ENCODE data around the gene ANKRD39. TPM values are rescaled to one million over a fixed set of nuclear protein-coding genes. Genes with fewer than 3 reads are reported as not detected.

The ANKRD39 gene
- total RNA-seq, 2 experiments from 2014 or later = 25.0 to 27.3 TPM

DNA sequence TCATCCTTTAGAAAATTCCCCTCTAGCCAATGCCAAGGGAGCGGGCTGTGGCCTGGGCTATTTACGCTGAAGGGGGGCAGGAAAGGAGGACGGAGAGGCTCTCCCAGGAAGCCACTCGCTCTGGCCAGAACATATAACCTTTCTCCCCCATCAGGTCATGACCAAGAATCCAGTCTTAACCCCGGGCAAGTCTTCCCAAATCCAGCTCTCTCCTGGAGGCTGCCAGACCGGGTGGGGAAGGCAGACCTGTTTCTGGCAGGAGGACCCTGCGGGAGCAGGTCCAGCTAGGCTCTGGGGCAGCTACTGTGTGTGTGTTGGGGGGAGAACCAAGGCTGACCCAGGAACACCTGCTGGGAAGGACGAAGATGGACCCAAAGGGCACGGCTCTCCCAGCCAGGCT is 25.5 kb upstream of the ANKRD39 start:
- no peaks in the 10 kb centered on the region for H3K36me3 Mint-ChIP-seq (ENCODE audit: low read depth)
- intact Hi-C loops (cut with micrococcal nuclease) = no loop called here
- no peak overlapping the region for H3K4me3 Mint-ChIP-seq
- no peak overlapping the region for H3K27ac Mint-ChIP-seq
- no peak for DNase-seq
- CTCF ChIA-PET = interaction anchor here (1.3 to 1.4 kb wide), 3 partner anchors 12 to 26 kb away, joined by 3 to 6 read pairs (median 4); partner anchors contain the start of gene ANKRD39
- peaks cover 5% of the 10 kb centered on the region for H3K4me1 Mint-ChIP-seq (ENCODE audit: low read depth)
- H3K27me3 Mint-ChIP-seq (ENCODE audit: low read depth) = no peaks in the 10 kb centered on the region
- H3K9me3 Mint-ChIP-seq = no peaks in the 10 kb centered on the region

DNA sequence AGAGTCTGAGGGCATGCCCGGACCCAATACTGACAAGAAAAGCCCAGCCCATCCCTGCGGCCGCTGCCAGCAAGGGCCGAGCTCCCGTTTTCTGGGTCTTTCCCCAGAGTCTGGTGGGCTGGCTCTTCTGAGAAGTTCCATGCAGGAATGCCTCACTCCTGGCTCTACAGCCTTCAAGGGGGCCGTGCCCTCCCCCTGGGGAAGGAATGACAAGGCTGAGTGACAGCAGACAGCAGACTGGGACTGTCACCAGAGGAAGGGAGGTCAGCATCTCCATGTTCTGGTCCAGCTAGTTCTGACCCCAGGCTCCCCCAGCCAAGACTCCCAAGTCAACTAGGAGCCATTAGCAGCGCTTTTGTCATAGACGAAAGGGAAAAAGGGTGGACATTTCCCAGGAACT is 25.1 kb upstream of the ANKRD39 start:
- H3K4me3 Mint-ChIP-seq = no peak overlapping the region
- H3K9me3 Mint-ChIP-seq = no peaks in the 10 kb centered on the region
- intact Hi-C loops (cut with micrococcal nuclease) = no loop called here
- H3K27me3 Mint-ChIP-seq (ENCODE audit: low read depth) = no peaks in the 10 kb centered on the region
- peaks cover 1% of the 10 kb centered on the region for H3K4me1 Mint-ChIP-seq (ENCODE audit: low read depth)
- DNase-seq = no peak
- H3K36me3 Mint-ChIP-seq (ENCODE audit: low read depth) = no peaks in the 10 kb centered on the region
- CTCF ChIA-PET = interaction anchor here (1.3 to 1.4 kb wide), 3 partner anchors 12 to 26 kb away, joined by 3 to 6 read pairs (median 4); partner anchors contain the start of gene ANKRD39
- H3K27ac Mint-ChIP-seq = no peak overlapping the region

DNA sequence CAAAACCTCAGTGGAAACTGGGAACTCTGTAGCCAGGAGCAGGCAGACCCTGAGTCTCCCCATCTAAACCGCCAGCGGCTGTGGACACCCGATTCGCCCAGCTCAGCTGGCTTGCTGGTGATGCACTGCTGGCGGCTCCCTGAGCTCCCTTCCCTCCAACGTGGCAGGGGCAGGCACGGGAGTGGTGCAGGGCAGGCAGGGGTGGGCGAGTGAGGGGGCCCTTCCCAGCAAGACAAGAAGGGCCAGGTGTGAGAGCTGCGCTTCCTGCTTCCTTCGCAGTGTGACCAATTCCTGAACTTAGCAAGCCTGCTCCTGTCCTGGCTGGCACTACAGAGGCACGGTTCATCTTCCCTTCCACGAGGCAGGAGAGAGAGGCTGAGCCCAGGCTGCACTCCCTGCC is 24.4 kb upstream of the ANKRD39 start:
- Mint-ChIP-seq H3K4me1 (ENCODE audit: low read depth) (no peaks in the 10 kb centered on the region), H3K36me3 (ENCODE audit: low read depth) (no peaks in the 10 kb centered on the region), H3K27ac (no peak overlapping the region), H3K27me3 (ENCODE audit: low read depth) (no peaks in the 10 kb centered on the region), H3K9me3 (no peaks in the 10 kb centered on the region), H3K4me3 (no peak overlapping the region)
- CTCF ChIA-PET = interaction anchor here (1.3 to 1.4 kb wide), 3 partner anchors 11 to 25 kb away, joined by 3 to 6 read pairs (median 4); partner anchors contain the start of gene ANKRD39
- no peak for DNase-seq
- intact Hi-C loops (cut with micrococcal nuclease) = no loop called here

DNA sequence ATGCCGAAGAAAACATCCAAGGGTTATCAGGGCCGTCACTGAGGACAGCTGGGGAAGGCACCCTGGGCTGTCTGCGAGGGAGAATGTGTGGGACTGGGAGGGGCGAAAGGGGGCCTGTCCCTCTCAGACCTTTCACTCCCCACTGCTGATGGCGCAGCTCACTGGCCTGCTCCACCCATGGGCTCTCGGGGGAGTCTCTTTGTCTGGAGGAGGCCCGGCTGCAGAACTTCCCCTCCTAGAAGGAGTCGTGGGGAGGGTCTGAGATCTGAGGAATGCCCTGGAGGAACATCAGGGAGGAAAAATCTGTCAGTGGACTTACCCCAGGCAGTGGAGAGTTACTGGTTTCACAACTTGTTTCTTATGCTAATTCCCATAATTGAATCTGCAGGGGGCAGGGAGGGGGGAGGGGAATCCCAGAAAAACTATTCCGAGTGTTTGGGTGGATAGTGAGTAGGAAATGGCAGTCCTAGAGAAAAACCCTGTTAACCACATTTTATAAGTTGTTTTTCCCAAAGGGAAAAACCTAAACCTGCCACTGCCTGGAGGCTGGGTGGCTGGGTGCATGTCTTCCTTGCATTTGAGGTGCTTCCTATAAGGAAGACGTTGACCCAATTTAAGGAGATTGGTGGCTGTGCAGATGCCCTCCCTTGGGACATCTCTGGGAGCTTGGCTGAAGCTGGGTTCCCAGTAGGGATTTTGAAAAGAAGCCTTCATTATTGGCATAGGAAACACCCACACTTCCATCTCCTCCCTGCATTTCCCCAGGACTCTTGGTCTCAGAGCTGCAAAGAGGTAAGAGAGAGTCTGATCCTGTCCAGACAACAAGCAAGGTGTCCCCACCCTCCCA is 23.8 kb upstream of the ANKRD39 start:
- Mint-ChIP-seq H3K4me1 (ENCODE audit: low read depth) (no peaks in the 10 kb centered on the region), H3K27ac (no peak overlapping the region), H3K27me3 (ENCODE audit: low read depth) (no peaks in the 10 kb centered on the region), H3K4me3 (no peak overlapping the region), H3K36me3 (ENCODE audit: low read depth) (no peaks in the 10 kb centered on the region), H3K9me3 (no peaks in the 10 kb centered on the region)
- DNase-seq = no peak
- CTCF ChIA-PET = interaction anchor here (0.7 to 1.4 kb wide), 3 partner anchors 8 to 24 kb away, joined by 3 to 6 read pairs (median 4); partner anchors contain the start of gene ANKRD39
- intact Hi-C loops (cut with micrococcal nuclease) = no loop called here

DNA sequence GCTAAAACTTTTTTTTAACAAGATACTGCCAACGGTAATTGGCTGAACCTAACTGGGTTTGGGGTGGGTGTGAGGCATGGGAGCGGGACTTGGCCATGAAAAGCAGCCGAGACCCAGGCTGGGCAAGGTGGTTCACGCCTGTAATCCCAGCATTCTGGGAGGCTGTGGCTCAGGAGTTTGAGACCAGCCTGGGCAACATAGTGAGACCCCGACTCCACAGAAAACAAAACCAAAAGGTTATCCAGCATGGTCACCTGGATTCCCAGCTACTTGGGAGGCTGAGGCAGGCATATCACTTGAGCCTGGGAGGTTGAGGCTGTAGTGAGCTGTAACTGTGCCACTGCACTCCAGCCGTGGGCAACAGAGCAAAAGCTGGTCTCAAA is 23.1 kb upstream of the ANKRD39 start:
- DNase-seq = no peak
- Mint-ChIP-seq H3K4me1 (ENCODE audit: low read depth) (no peaks in the 10 kb centered on the region), H3K4me3 (no peak overlapping the region), H3K27ac (no peak overlapping the region), H3K9me3 (no peaks in the 10 kb centered on the region), H3K36me3 (ENCODE audit: low read depth) (no peaks in the 10 kb centered on the region), H3K27me3 (ENCODE audit: low read depth) (no peaks in the 10 kb centered on the region)
- intact Hi-C loops (cut with micrococcal nuclease) = no loop called here
- CTCF ChIA-PET = interaction anchor here (0.7 kb wide), 1 partner anchor 9 kb away, joined by 3 read pairs; no protein-coding TSS in a partner anchor

DNA sequence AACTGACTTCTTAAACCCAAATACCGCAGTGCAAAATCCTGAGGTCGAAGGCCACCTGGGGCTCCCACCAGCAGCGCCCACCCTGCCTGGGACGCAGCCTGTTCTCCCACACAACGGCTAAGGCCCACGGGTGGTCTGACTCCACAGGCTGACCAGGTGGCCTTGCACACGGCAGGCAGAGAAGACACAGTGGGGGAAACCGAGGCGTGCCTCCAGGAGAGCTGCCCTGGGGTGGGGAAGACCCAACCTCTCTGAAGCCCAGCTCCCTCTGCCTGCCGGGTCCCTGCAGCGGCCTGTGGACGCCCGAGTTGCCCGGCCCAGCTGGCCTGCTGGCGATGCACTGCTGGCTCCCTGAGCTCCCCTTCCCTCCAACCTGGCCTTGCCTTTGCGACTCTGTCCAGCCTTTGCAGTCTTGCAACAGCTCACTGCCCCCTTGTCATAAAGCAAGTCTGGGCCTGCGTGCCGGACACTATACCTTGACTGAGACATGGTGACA is 21.8 kb upstream of the ANKRD39 start:
- no peak for DNase-seq
- intact Hi-C loops (cut with micrococcal nuclease) = no loop called here
- Mint-ChIP-seq H3K36me3 (ENCODE audit: low read depth) (no peaks in the 10 kb centered on the region), H3K4me3 (no peak overlapping the region), H3K27me3 (ENCODE audit: low read depth) (no peaks in the 10 kb centered on the region), H3K4me1 (ENCODE audit: low read depth) (peaks cover 10% of the 10 kb centered on the region), H3K9me3 (no peaks in the 10 kb centered on the region), H3K27ac (no peak overlapping the region)
- CTCF ChIA-PET = interaction anchor here (1.0 kb wide), 1 partner anchor 22 kb away, joined by 3 read pairs; the partner anchor contains the start of gene ANKRD39

DNA sequence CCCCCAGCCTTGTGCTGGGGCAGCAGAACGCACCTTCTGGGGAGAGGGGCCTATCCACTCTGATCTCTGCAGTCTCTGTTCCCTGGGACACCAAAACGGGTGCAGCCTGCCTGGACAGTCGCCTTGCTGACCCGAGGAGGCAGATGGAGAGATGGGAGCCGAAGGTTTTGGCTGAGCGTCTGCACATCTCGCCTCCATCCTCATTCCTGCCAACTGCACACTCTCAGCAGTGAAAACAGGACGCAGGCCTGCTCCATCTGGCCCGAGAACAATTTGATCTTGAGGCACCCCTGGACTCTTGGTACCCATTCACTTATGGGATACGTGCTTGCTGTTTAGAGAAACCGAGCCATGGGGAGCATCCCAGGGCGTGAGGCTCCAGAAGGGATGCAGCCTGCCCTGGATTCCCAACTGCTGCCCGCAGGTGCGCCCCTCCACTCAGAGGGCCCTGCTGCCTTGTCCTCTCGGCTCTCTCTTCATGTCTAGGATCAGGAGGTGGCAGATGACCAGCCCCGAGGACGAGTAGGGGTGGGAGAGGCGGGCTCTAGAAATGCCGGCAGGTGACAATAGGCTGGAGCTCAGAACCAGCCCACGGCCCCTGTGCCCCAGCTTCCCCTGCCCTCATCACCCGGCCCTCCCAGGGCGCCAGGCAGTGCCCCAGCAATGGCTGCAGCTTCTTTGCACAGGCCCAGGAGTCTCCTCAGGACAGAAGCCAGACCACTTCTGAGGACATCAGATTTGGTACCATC is 21.2 kb upstream of the ANKRD39 start:
- no peaks in the 10 kb centered on the region for H3K9me3 Mint-ChIP-seq
- no peak overlapping the region for H3K4me3 Mint-ChIP-seq
- no peaks in the 10 kb centered on the region for H3K27me3 Mint-ChIP-seq (ENCODE audit: low read depth)
- intact Hi-C loops (cut with micrococcal nuclease) = no loop called here
- H3K27ac Mint-ChIP-seq = no peak overlapping the region
- H3K36me3 Mint-ChIP-seq (ENCODE audit: low read depth) = no peaks in the 10 kb centered on the region
- CTCF ChIA-PET = interaction anchor here (1.0 kb wide), 1 partner anchor 21 kb away, joined by 3 read pairs; the partner anchor contains the start of gene ANKRD39
- no peak for DNase-seq
- peaks cover 16% of the 10 kb centered on the region for H3K4me1 Mint-ChIP-seq (ENCODE audit: low read depth)

DNA sequence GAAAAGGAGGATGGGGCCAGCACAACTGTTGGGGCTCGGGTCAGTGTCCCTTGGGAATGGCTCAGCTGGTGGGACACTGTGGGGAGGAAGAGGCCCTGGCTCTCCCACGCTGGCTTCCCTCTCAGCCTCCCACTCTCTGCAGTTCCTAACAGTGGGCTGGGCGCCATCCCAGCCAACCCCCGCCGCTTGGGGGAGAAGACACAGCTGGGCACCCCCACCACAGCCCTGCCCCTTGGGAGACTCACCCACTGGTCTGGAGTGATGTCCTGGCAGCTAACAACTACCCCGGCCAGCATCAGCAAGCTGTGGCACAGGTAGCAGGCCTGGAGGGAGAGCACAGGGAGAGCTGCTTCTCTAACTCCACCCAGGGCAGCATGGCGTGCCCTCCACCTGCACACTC is 20.4 kb upstream of the ANKRD39 start:
- no peak overlapping the region for H3K4me3 Mint-ChIP-seq
- H3K9me3 Mint-ChIP-seq = no peaks in the 10 kb centered on the region
- CTCF ChIA-PET = no interaction called here
- no peak overlapping the region for H3K27ac Mint-ChIP-seq
- H3K36me3 Mint-ChIP-seq (ENCODE audit: low read depth) = no peaks in the 10 kb centered on the region
- DNase-seq = no peak
- peaks cover 24% of the 10 kb centered on the region for H3K4me1 Mint-ChIP-seq (ENCODE audit: low read depth)
- intact Hi-C loops (cut with micrococcal nuclease) = no loop called here
- H3K27me3 Mint-ChIP-seq (ENCODE audit: low read depth) = no peaks in the 10 kb centered on the region

DNA sequence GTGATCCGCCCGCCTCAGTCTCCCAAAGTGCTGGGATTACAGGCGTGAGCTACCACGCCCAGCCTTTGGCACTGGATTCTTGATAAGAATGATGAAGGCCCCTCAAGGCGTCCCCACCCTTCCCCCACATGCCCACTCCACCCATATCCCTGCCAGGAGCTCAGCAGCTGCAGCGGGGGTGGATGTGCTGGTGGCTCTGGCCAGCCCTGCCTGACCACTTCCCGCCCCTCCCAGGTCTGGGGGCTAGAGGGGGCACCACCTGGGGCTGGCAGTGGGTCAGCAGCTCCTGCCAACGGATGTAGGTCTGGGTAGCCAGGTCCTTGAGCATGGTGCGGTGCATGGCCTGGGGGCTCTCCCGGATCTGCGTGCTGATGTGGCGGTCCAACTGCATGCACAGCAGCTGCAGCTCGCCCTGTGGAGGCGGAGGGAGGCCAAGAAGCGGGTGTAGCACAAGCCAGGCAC is 19.8 kb upstream of the ANKRD39 start:
- CTCF ChIA-PET = no interaction called here

DNA sequence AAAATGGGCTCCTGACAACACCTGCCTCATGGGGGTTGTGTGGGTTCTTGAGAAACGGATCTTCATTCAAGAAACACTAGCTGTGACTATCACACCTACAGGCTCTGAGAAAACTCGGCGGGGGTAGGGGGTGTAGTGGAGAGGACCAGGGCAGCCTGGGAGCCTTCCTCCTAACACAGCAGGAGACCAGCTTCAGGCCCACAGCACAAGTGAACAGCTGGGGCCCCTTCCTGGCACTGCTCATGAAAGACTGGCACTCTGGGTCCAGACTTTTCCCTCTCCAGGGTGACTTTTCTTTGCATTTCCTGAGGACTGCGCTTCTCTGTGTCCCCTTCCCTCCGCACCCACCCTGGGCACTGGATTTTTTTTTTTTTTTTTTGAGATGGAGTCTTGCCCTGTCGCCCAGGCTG is 19.2 kb upstream of the ANKRD39 start:
- no peaks in the 10 kb centered on the region for H3K36me3 Mint-ChIP-seq (ENCODE audit: low read depth)
- no peaks in the 10 kb centered on the region for H3K27me3 Mint-ChIP-seq (ENCODE audit: low read depth)
- H3K4me1 Mint-ChIP-seq (ENCODE audit: low read depth) = peaks cover 35% of the 10 kb centered on the region
- H3K4me3 Mint-ChIP-seq = no peak overlapping the region
- H3K27ac Mint-ChIP-seq = no peak overlapping the region
- H3K9me3 Mint-ChIP-seq = no peaks in the 10 kb centered on the region
- CTCF ChIA-PET = no interaction called here
- intact Hi-C loops (cut with micrococcal nuclease) = no loop called here
- no peak for DNase-seq

More for the DNA sequence above, 19.8 kb upstream of the ANKRD39 start:
- H3K4me3 Mint-ChIP-seq = no peak overlapping the region
- no peak overlapping the region for H3K27ac Mint-ChIP-seq
- H3K27me3 Mint-ChIP-seq (ENCODE audit: low read depth) = no peaks in the 10 kb centered on the region
- intact Hi-C loops (cut with micrococcal nuclease) = no loop called here
- H3K9me3 Mint-ChIP-seq = no peaks in the 10 kb centered on the region
- no peak for DNase-seq
- no peaks in the 10 kb centered on the region for H3K36me3 Mint-ChIP-seq (ENCODE audit: low read depth)
- peaks cover 29% of the 10 kb centered on the region for H3K4me1 Mint-ChIP-seq (ENCODE audit: low read depth)

DNA sequence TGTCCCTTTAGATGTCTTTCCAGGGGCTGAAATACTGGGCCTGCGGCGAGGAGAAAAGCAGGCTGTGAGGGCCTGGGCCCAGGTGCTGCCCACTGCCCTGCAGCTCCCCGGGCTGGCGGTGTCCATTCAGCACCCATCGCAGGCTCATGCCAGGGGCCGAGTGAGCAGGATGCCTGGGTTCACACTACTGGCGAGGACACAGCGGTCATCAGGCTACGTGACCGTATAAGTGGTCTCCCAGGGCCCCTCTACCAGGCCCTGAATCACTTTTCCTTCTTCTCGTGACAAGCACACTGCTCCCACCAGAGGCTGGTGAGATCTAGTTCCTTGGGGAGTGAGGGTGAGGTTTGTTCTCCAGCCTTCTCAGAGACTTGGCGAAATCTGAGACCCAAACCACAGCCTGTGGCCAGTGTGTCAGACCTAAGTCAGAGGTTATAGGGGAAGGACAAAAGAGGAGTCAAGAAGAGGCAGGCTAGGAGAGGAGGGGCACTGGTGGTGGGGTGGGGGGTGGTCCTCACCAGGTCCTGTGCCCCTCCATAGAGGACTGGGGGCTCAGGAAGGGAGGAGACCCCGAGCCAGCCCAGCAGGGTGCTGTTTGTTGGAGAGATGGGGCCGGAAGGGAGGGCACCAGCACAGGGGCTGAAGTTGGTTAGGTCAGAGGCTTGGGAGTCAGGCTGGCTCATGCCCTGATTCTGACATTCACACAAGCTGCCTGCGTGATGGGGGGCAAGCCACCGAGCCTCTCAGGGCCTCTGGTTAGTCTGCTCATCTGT is 18.6 kb upstream of the ANKRD39 start:
- no peak overlapping the region for H3K4me3 Mint-ChIP-seq
- intact Hi-C loops (cut with micrococcal nuclease) = no loop called here
- CTCF ChIA-PET = interaction anchor here (2.1 kb wide), 1 partner anchor 74 kb away, joined by 11 read pairs; no protein-coding TSS in a partner anchor
- H3K4me1 Mint-ChIP-seq (ENCODE audit: low read depth) = peaks cover 35% of the 10 kb centered on the region
- H3K9me3 Mint-ChIP-seq = no peaks in the 10 kb centered on the region
- H3K36me3 Mint-ChIP-seq (ENCODE audit: low read depth) = no peaks in the 10 kb centered on the region
- no peak for DNase-seq
- H3K27me3 Mint-ChIP-seq (ENCODE audit: low read depth) = no peaks in the 10 kb centered on the region
- H3K27ac Mint-ChIP-seq = no peak overlapping the region
